Muscle layer of duodenum (tissue), 2 donors: ENCODE data around the gene RNU6-1.

Source experiments
- H3K27ac ChIP-seq: one replicate; pipeline ENCODE4 v1.7.0; 2013; ENCODE audit warnings: mild to moderate bottlenecking, low read length
- H3K27me3 ChIP-seq: one replicate; pipeline ENCODE4 v1.7.0; 2013; ENCODE audit warnings: low read depth, mild to moderate bottlenecking, control low read depth, low read length
- H3K36me3 ChIP-seq, 2 donors: one replicate each; pipeline ENCODE4 v1.7.0; 2013; ENCODE audit warnings: low read length in 2 of 2, control low read depth in 1 of 2, mild to moderate bottlenecking in 1 of 2; ENCODE audit not compliant: insufficient read depth in 2 of 2, control insufficient read depth in 1 of 2
- H3K4me1 ChIP-seq, 2 donors: one replicate each; pipeline ENCODE4 v1.7.0; 2013; ENCODE audit warnings: low read length in 2 of 2, mild to moderate bottlenecking in 2 of 2, control low read depth in 1 of 2, moderate library complexity in 1 of 2; ENCODE audit not compliant: insufficient read depth in 2 of 2, control insufficient read depth in 1 of 2
- H3K4me3 ChIP-seq, 2 donors: one replicate each; pipeline ENCODE4 v1.7.0; 2013; ENCODE audit warnings: low read length in 2 of 2, low read depth in 1 of 2, mild to moderate bottlenecking in 1 of 2
- H3K9me3 ChIP-seq, 2 donors: one replicate each; pipeline ENCODE4 v1.7.0; 2013; ENCODE audit warnings: low read length in 2 of 2, control low read depth in 1 of 2, mild to moderate bottlenecking in 1 of 2; ENCODE audit not compliant: control insufficient read depth in 1 of 2
- donor health status: healthy.

Gene RNU6-1

GRCh38 chr15:67824197-67824968 lies 15.5 kb downstream of the RNU6-1 start:
- H3K36me3 ChIP-seq: no peaks in the 10 kb centered on the region
- H3K27me3 ChIP-seq: peaks cover 82% of the 10 kb centered on the region
- H3K4me1 ChIP-seq: peaks cover 0 to 69% of the 10 kb centered on the region in 2 donors
- H3K4me3 ChIP-seq: no peak overlapping the region
- no peaks in the 10 kb centered on the region for H3K9me3 ChIP-seq
- no peak overlapping the region for H3K27ac ChIP-seq

GRCh38 chr15:67823314-67824196 lies 16.3 kb downstream of the RNU6-1 start:
- Histone ChIP-seq H3K4me1 (peaks cover 0 to 62% of the 10 kb centered on the region in 2 donors), H3K27ac (no peak overlapping the region), H3K9me3 (no peaks in the 10 kb centered on the region), H3K27me3 (peaks cover 78% of the 10 kb centered on the region), H3K4me3 (no peak overlapping the region), H3K36me3 (no peaks in the 10 kb centered on the region)

GRCh38 chr15:67822537-67823313 lies 17.1 kb downstream of the RNU6-1 start:
- Histone ChIP-seq H3K4me1 (peaks cover 0 to 54% of the 10 kb centered on the region in 2 donors), H3K27ac (no peak overlapping the region), H3K4me3 (no peak overlapping the region), H3K36me3 (no peaks in the 10 kb centered on the region), H3K27me3 (peaks cover 76% of the 10 kb centered on the region), H3K9me3 (no peaks in the 10 kb centered on the region)

- Histone ChIP-seq H3K27ac (no peak overlapping the region), H3K9me3 (no peaks in the 10 kb centered on the region), H3K4me1 (peaks cover 0 to 47% of the 10 kb centered on the region in 2 donors), H3K4me3 (no peak overlapping the region), H3K36me3 (no peaks in the 10 kb centered on the region), H3K27me3 (peaks cover 73% of the 10 kb centered on the region)
Measured at GRCh38 chr15:67821784-67822440, 17.9 kb downstream of the RNU6-1 start.

- H3K4me1 ChIP-seq: peaks cover 0 to 40% of the 10 kb centered on the region in 2 donors
- H3K9me3 ChIP-seq: no peaks in the 10 kb centered on the region
Measured at GRCh38 chr15:67820992-67821783, 18.7 kb downstream of the RNU6-1 start.

GRCh38 chr15:67820122-67820991 lies 19.5 kb downstream of the RNU6-1 start:
- H3K9me3 ChIP-seq: peaks cover 4 to 7% of the 10 kb centered on the region in 2 donors
- H3K36me3 ChIP-seq: peaks cover 0 to 6% of the 10 kb centered on the region in 2 donors
- H3K4me1 ChIP-seq: peaks cover 0 to 32% of the 10 kb centered on the region in 2 donors
- peaks cover 61% of the 10 kb centered on the region for H3K27me3 ChIP-seq
- no peak overlapping the region for H3K4me3 ChIP-seq
- H3K27ac ChIP-seq: no peak overlapping the region

More at GRCh38 chr15:67820992-67821783, 18.7 kb downstream of the RNU6-1 start:
- H3K27ac ChIP-seq: no peak overlapping the region
- no peaks in the 10 kb centered on the region for H3K36me3 ChIP-seq
- peaks cover 70% of the 10 kb centered on the region for H3K27me3 ChIP-seq
- H3K4me3 ChIP-seq: no peak overlapping the region

- H3K9me3 ChIP-seq: peaks cover 5 to 14% of the 10 kb centered on the region in 2 donors
- peaks cover 57% of the 10 kb centered on the region for H3K27me3 ChIP-seq
- H3K4me1 ChIP-seq: peaks cover 0 to 25% of the 10 kb centered on the region in 2 donors
- H3K4me3 ChIP-seq: no peak overlapping the region
- peaks cover 0 to 6% of the 10 kb centered on the region in 2 donors for H3K36me3 ChIP-seq
- H3K27ac ChIP-seq: no peak overlapping the region
Measured at GRCh38 chr15:67819636-67820035, 20.2 kb downstream of the RNU6-1 start.

- H3K36me3 ChIP-seq: peaks cover 0 to 6% of the 10 kb centered on the region in 2 donors
- H3K4me3 ChIP-seq: no peak overlapping the region
- H3K9me3 ChIP-seq: peaks cover 5 to 14% of the 10 kb centered on the region in 2 donors
- H3K4me1 ChIP-seq: peaks cover 0 to 18% of the 10 kb centered on the region in 2 donors
- peaks cover 45% of the 10 kb centered on the region for H3K27me3 ChIP-seq
- no peak overlapping the region for H3K27ac ChIP-seq
Measured at GRCh38 chr15:67818464-67818863, 21.4 kb downstream of the RNU6-1 start.

- Histone ChIP-seq H3K4me1 (peaks cover 0 to 4% of the 10 kb centered on the region in 2 donors), H3K27me3 (peaks cover 32% of the 10 kb centered on the region), H3K9me3 (peaks cover 5 to 14% of the 10 kb centered on the region in 2 donors), H3K27ac (no peak overlapping the region), H3K4me3 (no peak overlapping the region), H3K36me3 (peaks cover 0 to 6% of the 10 kb centered on the region in 2 donors)
Measured at GRCh38 chr15:67816668-67817067, 23.2 kb downstream of the RNU6-1 start.
